H1 (cell line): ENCODE measurements around the gene JADE3.

ENCODE experiments used
- CREB1 ChIP-seq: IDR thresholded peaks from 2 replicates; pipeline ENCODE4 v1.6.1; 2012; ENCODE audit warnings: inconsistent platforms
- CTCF ChIP-seq, 3 experiments: IDR thresholded peaks; 1 replicate in 2 of 3; 2 replicates in 1 of 3; pipeline versions ENCODE4 v1.5.1 to v1.6.1; 2011; ENCODE audit warnings: low read length in 3 of 3, mild to moderate bottlenecking in 3 of 3, inconsistent platforms in 2 of 3, low read depth in 1 of 3, moderate library complexity in 1 of 3; ENCODE audit not compliant: insufficient read depth in 1 of 3; ENCODE audit errors: control extremely low read depth in 1 of 3
- EP300 ChIP-seq, 2 experiments: IDR thresholded peaks; 1 replicate in 1 of 2; 2 replicates in 1 of 2; pipeline ENCODE4 v1.6.1; 2011 to 2012; ENCODE audit warnings: low read depth in 2 of 2, low read length in 2 of 2, mild to moderate bottlenecking in 2 of 2, borderline replicate concordance in 1 of 2, inconsistent platforms in 1 of 2, moderate library complexity in 1 of 2
- EZH2 ChIP-seq: fragments of 200-600 bp; sonication (generic); IDR thresholded peaks from 2 replicates; pipeline ENCODE4 v1.7.1; 2012; ENCODE audit warnings: low read depth, mild to moderate bottlenecking, moderate library complexity, low read length, inconsistent platforms; ENCODE audit not compliant: severe bottlenecking
- SP2 ChIP-seq: IDR thresholded peaks from 2 replicates; pipeline ENCODE4 v1.6.1; 2012; ENCODE audit warnings: mild to moderate bottlenecking, low read length, inconsistent platforms

- TF ChIP-seq CREB1 (no peak), CTCF (IDR thresholded peaks at IDR 0.05; ENCODE audit: control extremely low read depth in 1 of 3, insufficient read depth in 1 of 3, low read depth in 1 of 3, low read length in 3 of 3) (no peak), SP2 (no peak), EZH2 (no peak), EP300 (IDR thresholded peaks at IDR 0.05; ENCODE audit: borderline replicate concordance in 1 of 2, low read depth in 2 of 2, low read length in 2 of 2) (no peak)
Observed at GRCh38 chrX:46927718-46928117, 15.5 kb downstream of the JADE3 start.
